NCI-H510A (cell line): ENCODE data around the gene VCL.
"Not testable (repeated sequence)": the region's sequence is repeated elsewhere in the genome, so short reads cannot be mapped to it uniquely, and the experiment has no call there.

Experiments used
- DNase-seq: peaks from one replicate; lab custom pipeline; 2025; lab: John Stamatoyannopoulos, UW

The VCL gene

GRCh38 chr10:73971636-73972354 is 26.1 kb upstream of the VCL start:
- no peak for DNase-seq

DNA sequence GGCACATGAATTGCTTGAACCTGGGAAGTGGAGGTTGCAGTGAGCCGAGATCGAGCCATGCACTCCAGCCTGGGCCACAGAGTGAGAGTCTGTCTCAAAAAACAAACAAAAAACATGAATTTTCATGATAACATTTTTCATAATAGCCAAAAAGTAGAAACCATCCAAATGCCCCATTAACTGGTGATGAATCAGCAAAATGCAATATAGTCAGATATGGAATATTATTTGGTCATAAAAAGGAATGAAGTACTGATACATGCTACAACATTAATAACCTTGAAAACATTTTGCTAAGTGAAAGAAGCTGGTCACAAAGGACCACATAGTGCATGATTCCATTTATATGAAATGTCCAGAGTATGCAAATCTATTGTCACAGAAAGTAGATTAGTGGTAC is 24.5 kb upstream of the VCL start:
- no peak for DNase-seq

DNA sequence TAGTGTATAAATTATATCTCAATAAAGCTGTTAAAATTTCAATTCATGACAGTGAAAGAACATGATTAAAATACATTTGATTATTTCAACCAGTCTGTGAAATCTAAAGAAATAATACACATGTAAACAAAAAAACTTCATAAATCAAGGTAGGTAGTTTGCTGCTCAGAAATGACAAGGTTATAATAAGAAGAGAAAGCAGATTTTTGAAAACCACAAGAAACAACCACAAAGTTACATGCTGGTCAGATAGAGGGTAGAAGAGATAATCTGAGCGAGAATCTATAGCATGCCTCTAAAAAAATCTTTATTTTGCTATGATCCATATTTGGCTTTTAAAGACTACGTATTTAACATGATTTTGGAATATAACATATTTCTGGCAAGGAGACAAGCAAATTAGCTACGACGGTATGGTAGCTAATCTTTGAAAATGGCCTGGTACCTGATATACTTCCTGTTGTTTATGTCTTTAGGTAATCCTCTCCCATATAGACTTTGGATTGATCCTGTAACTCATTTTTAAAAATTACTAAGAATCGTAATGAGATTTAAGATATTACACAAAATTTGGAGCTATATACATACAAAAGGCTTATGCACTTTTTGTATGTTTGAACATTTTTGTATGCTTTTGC is 23.5 kb upstream of the VCL start:
- no peak for DNase-seq

DNA sequence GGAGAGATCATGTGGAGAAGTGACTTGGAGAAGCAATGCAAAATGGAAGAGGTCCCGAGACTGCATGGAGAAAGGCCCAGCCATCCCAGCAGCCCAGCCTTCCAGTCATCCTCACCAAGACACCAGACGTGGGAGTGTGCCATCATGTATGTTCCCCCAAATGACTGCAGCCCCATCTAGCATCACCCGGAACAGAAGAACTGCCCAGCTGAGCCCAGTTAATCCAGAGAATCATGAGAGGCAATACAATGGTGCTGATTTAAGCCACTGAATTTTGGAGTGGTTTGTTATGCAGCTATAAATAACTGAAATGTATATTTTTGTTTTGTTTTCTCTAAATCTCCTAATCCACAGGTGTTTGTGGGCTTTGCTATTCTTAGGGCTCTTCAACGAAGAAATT is 22.5 kb upstream of the VCL start:
- DNase-seq, result no peak

DNA sequence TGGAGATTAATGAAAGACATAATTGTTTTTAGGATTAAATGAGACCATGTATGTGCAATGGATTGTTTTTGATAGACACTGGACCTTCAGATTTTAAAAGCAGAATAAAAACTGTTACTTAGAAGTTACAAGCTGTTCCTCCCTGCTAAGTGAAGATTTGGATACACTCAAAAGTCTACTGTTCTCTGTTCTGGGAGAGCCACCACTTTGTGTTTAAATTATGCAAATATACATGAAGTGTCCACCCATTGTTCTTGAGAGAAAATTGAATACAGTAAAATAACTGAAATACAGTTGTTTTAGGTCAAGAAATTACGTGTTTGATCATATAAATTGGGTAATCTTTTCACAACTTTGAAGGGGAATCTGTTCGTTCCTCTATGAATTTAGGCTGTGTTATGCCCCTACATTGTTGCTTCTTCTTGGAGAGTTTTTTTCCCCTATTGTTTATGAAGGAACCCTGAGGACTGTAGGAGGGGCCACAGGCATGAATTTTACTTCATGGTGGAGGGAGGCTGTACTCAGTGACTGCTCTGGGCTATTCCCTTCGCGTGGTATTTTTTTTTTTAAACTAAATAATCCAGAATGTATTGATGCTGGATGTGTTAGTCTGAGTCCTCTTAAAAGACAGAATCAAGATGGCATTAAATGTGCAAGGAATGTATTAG is 18.6 kb upstream of the VCL start:
- DNase-seq, result no peak

GRCh38 chr10:73979809-73980433 is 18.0 kb upstream of the VCL start:
- DNase-seq, result no peak

DNA sequence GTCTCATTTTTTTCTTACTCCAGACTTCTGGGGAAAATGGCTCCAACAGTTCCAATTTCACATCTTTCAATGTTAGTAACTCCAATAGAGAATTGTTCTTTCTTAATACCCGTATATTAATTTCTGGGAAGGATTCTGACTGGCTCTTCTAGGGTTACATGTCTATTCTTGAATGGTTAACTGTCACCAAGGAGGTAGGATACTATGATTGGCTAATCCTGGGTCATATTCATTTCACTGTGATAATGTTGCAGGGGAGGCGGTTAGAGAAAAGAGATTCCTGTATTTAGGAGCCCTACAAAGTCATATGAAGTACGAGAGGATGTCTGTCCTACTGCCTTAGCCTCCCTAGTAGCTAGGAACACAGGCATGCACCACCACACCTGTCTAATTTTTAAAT is 16.1 kb upstream of the VCL start:
- DNase-seq, result no peak

DNA sequence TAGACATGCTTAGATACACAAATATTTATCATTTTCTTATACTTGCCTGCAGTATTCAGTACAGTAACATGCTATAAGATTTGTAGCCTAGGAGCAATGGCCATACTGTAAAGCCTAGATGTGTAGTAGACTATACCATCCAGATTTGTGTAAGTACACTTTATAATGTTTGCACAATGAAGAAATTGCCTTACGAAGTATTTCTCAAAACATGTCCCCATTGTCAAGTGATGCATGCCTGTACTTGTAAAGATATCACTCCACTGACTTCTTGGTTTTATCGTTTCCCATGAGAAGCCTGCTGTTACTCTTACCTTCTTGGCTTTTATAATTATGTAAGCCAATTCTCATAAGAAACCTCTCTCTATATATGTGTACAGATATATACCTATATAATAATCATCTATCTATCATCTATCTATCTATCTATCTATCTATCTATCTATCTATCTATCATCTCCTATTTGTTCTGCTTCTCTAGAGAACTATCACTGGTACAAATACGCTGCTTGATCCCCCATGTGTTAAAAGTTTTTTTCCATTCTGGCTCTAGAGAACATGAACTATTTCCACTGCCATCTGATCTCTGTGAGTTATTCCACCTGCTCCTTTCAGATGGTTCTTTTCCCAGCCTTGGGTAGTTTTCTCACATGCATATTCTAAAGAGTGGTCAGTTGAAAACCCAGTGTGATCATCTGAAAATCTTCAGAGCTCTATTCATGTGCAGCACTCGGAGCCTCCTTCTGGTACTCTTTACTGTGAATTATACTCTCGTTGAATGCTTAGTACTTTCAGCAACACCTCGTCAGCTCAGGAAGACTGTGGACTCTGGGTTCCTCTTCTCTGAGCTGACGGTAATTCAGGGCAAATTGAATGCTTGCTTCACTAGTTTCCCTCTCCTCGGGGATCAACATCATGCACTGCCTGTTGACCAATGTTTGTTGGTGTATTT is 14.5 kb upstream of the VCL start:
- DNase-seq, result no peak

DNA sequence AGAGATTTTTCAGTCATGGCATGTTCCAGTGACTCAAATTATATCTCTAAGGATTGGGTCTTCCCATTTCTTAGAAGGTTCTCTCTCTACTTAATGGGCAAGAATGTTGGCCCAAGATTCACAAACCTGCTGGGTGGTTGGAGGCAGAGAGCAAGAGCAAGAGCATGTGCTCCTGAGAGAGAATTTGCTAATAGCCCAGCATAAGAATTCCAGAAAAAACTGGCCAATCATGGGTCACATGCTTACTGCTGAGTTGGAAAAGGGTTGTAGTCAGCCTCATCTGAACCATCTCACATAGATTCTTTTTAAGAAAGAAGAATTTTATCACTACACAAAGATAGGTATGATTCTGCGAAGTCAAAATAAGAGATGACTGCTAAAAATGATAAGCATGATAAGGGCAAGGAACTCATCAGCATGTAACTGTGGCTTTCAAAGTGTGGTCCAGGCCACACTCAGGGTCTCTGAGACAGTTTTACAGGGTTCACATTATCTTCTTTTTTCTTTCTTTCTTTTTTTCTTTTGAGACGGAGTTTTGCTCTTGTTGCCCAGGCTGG is 8.2 kb upstream of the VCL start:
- DNase-seq, result no peak

DNA sequence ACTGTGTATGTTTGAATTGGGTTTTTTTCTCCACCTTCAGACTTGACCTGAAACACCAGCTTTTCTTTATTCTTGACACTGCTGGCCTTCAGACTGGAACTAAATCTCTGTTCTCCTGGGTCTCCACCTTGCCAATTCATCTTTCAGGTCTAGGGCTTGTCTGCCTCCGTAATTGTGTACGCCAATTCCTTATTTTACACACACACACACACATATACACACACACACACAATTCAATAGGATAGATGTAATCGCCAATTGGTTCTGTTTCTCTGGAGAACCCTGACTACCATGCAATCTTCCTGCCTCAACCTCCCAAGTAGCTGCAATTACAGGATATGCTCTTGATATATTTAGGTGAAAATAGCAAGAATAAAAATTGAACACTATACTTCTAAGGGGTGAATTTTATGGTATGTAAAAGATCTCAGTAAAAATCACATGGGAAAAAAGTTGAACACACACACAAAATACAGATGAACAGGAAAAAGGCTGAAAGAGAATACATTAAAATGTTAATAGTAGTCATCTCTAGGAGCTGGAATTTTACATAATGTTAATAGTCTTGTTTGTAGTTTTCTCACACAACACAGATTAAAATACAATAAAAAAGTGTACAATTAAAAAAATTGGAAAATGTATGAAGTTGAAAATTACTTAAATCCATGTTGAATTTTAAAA is 6.6 kb upstream of the VCL start:
- no peak for DNase-seq

GRCh38 chr10:73991884-73992245 is 6.1 kb upstream of the VCL start:
- no peak for DNase-seq

GRCh38 chr10:73992899-73993788 is 4.8 kb upstream of the VCL start:
- no peak for DNase-seq

- no peak for DNase-seq
These were observed 2.9 kb upstream of the VCL start for GRCh38 chr10:73995035-73995358.

- DNase-seq, result peak; percentile 68
These were observed 492 bp upstream of the VCL start for GRCh38 chr10:73997461-73997786.

DNA sequence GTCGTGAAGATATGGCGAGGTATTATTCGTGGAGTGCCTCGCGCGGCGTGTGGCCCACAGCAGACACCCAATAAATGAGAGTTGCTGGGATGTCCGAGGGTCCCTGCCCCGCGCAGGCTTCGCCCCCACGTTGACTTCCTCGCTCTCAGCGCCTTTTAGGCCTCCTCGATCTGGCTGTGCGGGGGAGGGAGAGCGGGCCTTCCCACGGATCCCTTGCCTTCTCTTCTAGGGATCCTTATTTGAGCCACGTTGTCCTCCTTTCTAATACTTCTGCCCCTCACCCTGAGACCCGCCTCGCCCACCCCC is 660 bp downstream of the VCL start:
- no peak for DNase-seq

- DNase-seq, result peak; percentile 14
These were observed 1.2 kb downstream of the VCL start for GRCh38 chr10:73998929-73999691.

- no peak for DNase-seq
These were observed 1.8 kb downstream of the VCL start for GRCh38 chr10:73999703-74000102.

- not testable (repeated sequence) for DNase-seq
These were observed 2.3 kb downstream of the VCL start for GRCh38 chr10:74000244-74000643.

- no peak for DNase-seq
These were observed 3.2 kb downstream of the VCL start for GRCh38 chr10:74000892-74001669.
